HG03159 (cell line): ENCODE results near the gene BNC2.

Source experiments
- ATAC-seq: cut with Tn5 transposase; IDR thresholded peaks from one replicate; pipeline ENCODE4 v1.9.1; 2021; ENCODE audit warnings: mild to moderate bottlenecking, moderate library complexity; ENCODE audit not compliant: unreplicated experiment

The BNC2 gene

DNA sequence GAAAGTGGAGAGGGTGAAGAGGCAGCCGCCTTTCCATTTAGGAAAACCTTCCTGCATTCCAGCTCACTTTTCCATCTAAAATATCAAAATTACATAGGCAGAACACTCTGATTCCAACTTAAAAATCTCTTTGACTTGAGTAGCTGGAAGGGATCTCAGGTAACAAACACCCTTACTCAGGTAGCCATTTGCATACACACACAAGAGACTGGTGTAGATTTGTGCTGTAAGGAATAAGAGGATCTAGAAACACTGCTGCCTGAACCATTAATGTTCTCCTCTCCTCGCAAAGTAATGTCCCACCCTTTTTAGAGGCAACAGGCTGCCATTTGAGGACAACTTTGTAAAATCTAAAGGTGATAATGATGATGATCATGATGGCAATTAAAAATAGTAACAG, 53.5 kb downstream of the BNC2 start:
- no peak for ATAC-seq

- ATAC-seq, result no peak
These were observed 54.5 kb downstream of the BNC2 start for GRCh38 chr9:16816011-16816410.

DNA sequence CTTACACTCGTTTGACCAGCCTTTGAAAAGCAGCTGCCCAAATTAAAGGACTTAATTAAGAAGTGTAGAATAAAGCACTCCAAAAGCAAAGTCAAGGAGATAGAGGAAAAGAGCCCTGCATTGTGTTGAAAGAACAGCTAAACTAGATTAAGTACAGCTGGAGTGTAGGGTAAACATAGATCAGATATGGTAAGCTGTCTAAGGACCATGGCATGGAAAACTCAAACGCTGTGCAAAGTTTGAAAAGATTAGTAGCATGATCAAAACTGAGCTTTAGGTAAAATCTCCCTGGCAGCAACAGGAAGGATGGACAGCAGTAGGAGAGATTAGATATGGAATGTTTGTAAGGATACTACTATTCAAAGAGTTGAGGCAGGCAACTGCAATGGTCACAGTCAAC, 55.4 kb downstream of the BNC2 start:
- ATAC-seq, result no peak

DNA sequence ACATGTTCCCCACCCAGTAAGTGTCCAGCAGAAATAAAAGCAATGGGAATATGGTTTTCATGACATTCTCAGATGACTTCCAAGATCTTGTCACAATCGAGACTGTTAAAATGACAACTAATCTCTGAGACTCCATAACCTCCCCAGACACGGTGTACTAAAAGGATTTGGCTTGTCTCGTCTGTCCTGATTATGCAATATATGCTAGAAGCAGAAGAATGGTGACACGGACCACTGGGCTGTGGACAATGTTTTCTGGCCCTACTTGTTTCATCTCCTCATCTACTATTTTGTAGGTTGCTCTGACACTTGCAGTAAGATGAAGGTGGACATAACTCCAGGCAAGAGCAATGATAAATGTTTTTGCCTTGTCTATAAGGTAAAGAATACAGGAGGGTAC, 56.6 kb downstream of the BNC2 start:
- ATAC-seq, result no peak

GRCh38 chr9:16811987-16812685, 58.3 kb downstream of the BNC2 start:
- ATAC-seq, result no peak

DNA sequence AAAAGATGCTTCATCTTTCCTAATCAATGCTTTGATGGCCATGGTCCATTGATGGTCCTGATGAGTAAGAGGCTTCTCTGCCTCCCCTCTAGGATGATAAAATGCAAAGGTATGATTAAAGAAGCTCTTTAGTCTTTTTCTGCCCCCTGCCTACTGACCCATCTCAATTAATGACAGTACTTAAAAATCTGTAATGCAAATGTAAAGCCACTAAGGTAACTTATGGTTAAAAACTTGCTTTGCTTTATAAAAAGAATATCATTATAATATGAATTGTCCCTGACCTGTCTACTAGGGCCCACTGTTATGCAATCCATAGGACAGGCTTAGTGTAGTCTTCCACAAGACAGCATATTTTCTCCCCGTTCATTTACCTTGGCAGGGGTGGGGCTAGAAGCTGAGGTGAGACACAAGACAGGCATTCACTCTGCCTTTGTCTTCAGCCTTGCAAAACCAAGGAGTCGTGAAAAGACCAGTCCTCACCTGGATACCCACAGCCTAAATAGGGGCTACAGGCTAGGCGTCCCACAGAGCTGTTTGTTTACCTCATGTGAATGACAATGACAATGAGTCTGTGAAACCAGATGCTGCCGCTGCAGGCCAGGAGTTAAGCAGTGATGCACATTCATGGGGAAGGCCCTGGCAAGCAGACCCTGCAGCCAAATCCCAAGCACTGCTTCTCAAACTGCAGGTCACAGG, 60.4 kb downstream of the BNC2 start:
- no peak for ATAC-seq

DNA sequence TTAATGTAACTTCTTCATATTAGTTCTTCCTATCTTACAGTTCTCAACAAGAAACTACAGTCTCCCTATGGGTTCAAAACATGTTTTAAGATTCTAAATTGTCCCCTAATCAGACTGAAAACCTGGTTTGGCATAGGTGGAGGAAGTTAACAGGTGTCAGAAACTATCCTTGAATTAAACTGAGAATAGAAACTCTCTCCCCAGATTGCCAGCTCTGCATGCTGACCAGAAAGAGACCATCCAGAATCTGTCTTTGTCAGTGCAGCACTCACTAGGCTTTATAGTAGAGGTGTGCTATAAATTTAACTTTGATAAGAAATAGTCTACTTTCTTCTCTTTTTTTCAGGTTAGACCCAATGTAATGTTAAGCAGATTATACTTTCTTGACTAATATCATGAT, 63.8 kb downstream of the BNC2 start:
- ATAC-seq, result no peak

- no peak for ATAC-seq
These were observed 66.8 kb downstream of the BNC2 start for GRCh38 chr9:16803648-16804047.

GRCh38 chr9:16801871-16802466, 68.5 kb downstream of the BNC2 start:
- no peak for ATAC-seq

DNA sequence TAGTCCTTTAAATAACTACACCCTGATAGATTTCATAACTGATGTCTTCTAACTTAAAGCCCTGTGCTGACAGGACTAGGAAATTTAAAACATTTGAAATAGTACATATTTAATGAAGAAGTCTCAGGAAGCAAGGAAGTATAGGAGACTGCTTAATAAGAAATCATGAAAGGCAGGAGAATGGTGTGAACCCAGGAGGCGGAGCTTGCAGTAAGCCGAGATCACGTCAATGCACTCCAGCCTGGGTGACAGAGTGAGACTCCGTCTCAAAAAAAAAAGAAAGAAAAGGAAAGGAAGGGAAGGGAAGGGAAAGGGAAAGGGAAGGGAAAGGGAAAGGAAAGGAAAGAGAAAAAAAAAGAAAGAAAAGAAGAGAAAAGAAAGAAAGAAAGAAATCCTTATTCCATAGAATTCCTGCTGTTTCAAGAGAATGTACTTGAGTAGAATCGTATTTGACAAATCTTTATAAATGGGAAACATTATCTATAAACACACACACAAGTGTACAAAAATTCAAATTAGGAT, 74.1 kb downstream of the BNC2 start:
- no peak for ATAC-seq

DNA sequence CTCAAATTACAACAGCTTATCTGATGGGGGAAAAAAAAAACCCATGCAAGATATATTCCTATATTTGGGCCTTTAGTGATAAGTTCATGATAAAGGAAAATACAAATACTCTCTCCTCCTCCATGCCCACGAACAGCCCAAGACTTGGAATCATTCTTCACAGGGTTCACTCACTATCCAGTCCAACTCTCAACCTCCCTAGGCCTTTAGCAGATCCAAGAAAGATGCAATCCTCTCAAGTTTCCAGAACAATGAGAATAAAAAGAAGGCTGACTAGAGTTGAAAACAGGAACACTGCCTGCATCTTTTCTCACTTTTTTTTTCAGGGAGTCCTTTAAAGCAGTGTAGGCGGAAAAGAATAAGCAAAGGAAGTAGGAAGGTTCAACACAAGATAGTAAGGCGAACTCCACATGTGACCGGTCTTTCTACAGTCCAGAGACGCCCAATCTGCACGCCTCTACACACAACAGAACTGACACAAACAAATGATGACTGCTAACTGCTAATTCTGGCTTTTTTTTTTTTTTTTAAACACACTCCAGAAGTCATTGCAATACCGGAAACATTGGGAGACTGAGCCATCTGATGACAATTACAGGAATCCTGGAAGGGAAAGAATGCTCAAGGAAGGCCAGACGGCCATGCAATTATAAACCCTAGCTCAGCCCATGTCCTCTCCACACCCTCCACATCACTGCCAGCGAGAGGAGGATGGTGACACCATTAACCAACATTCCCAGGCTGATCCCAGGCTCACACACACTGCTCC, 75.4 kb downstream of the BNC2 start:
- no peak for ATAC-seq

- no peak for ATAC-seq
These were observed 76.4 kb downstream of the BNC2 start for GRCh38 chr9:16794103-16794502.

DNA sequence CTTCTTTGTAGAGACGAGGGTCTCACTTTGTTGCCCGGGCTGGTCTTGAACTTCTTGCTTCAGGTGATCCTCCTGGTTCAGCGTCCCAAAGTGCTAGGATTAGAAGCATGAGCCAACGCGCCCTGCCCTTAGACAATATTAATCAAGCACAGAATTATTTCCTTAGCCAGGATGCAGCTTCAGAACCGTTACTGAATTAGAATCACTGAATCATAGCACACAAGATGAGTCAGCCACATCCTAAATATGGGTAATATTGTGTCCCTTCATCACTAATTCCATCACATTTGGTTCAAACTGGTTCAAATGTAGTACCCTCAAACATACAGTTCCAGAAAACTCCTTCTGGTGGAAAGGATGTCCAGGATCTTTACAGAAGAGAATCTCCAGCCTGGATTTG, 82.7 kb downstream of the BNC2 start:
- ATAC-seq, result no peak

- no peak for ATAC-seq
These were observed 86.5 kb downstream of the BNC2 start for GRCh38 chr9:16784002-16784401.

- no peak for ATAC-seq
These were observed 88.0 kb downstream of the BNC2 start for GRCh38 chr9:16782490-16782889.

DNA sequence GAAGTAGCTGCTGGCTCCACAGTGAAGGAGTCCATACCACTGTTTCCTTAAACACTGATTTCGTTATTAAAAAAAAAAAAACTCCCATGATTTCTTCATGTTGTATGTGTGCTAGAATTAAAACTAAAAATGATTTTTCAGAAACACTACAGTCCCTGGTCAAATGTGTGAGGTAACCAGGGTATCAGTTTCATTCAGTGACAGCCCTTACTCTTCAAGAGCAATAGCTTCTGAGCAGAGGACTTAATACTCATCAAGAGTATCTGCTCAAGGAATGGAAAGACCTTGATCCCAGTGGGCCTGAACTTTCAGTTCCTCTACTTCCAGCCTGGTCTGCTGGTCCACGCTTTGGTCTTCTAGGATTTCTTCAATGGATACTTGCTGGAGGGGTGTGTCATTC, 95.1 kb downstream of the BNC2 start:
- no peak for ATAC-seq

DNA sequence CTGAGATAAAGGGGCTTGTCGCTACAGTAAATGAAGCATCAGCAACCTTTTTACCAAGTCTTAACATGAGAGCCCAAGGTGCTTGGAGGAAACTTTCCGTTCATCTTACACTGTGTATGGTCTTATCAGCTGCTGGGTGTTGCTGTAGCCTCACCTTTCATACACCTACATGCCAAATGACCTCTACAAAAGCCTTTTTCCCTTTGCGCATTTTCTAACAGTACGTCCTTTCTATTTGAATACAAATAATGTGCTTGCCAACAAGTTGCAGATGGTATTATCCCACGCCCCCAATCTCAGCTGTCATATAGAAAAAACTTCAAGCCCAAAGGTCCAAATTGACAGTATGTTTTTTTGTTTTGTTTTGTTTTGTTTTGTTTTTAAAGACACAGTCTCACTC, 96.9 kb downstream of the BNC2 start:
- ATAC-seq, result no peak

DNA sequence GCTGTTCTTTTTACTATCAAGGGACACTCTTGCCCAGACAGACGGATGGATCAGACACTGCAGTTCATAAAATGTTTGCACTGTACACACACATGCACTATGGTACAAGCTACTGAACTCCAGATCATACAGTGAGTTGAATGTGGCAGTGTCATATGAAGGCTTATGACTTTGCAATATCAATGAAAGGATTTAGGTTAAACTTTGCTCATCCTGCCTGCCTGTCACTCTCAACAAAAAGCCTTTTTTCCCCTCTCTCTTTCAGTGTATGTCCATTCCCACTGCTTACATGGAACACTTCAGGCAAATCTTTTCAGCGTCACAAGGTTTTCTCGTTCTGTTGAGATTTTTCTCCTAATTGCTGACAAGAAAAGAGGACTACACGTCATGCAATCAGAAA, 97.4 kb downstream of the BNC2 start:
- ATAC-seq, result no peak

GRCh38 chr9:16771356-16771755, 99.1 kb downstream of the BNC2 start:
- no peak for ATAC-seq

GRCh38 chr9:16769291-16769690, 101.2 kb downstream of the BNC2 start:
- ATAC-seq, result no peak

GRCh38 chr9:16768816-16769215, 101.7 kb downstream of the BNC2 start:
- no peak for ATAC-seq
